C4-2B (cell line): ENCODE results near the gene LRFN2.

Experiments
- CTCF ChIP-seq: fragments of 450-650 bp; conservative IDR thresholded peaks from 2 replicates; pipeline ENCODE4 v1.5.1; 2017; ENCODE audit warnings: mild to moderate bottlenecking
- ZFX ChIP-seq: fragments of 450-650 bp; IDR thresholded peaks from 2 replicates; pipeline ENCODE4 v1.6.1; 2017

GRCh38 chr6:40505191-40505810 lies 81.9 kb downstream of the LRFN2 start:
- TF ChIP-seq CTCF: no peak
- TF ChIP-seq ZFX: no peak
